HCT116 (cell line): ENCODE measurements around the gene TBCD. TPM values are rescaled to one million over a fixed set of nuclear protein-coding genes. Genes with fewer than 3 reads are reported as not detected.

Source experiments
- ATAC-seq: fragments of 200-7000 bp; cut with Tn5 transposase; 2 replicates; pipeline ENCODE4 v1.9.1; 2020; ENCODE audit warnings: mild to moderate bottlenecking, moderate library complexity
- BruUV-seq: library from RNA; stranded (reverse); fragments of 400-500 nt; replicated peaks from 2 replicates; lab custom pipeline; 2021; lab: Mats Ljungman, UMichigan
- CTCF ChIA-PET: fragments of 300-600 bp; sonication (Branson Sonifier 250); formaldehyde crosslinking; loops from one replicate; lab custom pipeline; 2021; ENCODE audit warnings: antibody characterized with exemption; lab: Charles Lee
- POLR2A ChIA-PET: fragments of 300-600, 350-600 bp; sonication (Branson Sonifier 250); formaldehyde crosslinking; loops from one replicate; lab custom pipeline; 2021; ENCODE audit warnings: antibody characterized with exemption; lab: Charles Lee
- RAD21 ChIA-PET, 2 experiments: fragments of 300-600 bp; sonication (Branson Sonifier 250); formaldehyde crosslinking; loops; one replicate each; lab custom pipeline; 2023; ENCODE audit warnings: low total read pairs in 2 of 2; ENCODE audit not compliant: uncharacterized antibody in 2 of 2, unreplicated experiment in 2 of 2, low non-redundant PET in 1 of 2; lab: Charles Lee
- DNase-seq: peaks from one replicate; pipeline ENCODE4 v3.0.0-alpha.2; 2010; ENCODE audit warnings: low read depth, low spot score
- H2AFZ ChIP-seq: fragments of 200-600 bp; shearing (Covaris generic), sonication (generic); 2 replicates; pipeline ENCODE4 v1.6.1; 2017; ENCODE audit warnings: low read depth, mixed run types, mixed read lengths, antibody characterized with exemption, low read length; ENCODE audit not compliant: poor library complexity, severe bottlenecking
- H3K27ac ChIP-seq: 2 replicates; pipeline ENCODE4 v1.5.1; 2012; ENCODE audit warnings: low read depth, low read length
- H3K27me3 ChIP-seq: fragments of 200-600 bp; sonication (generic); 2 replicates; pipeline ENCODE4 v1.6.1; 2016; ENCODE audit warnings: mixed run types, low read length, mixed read lengths; ENCODE audit not compliant: insufficient read depth
- H3K36me3 ChIP-seq, 2 experiments: fragments of 200-500 bp in 1 of 2; fragments of 200-600 bp in 1 of 2; sonication (Bioruptor generic) in 1 of 2; sonication (generic) in 1 of 2; 2 replicates each; pipeline versions ENCODE4 v1.5.1 to v1.6.1; 2014 to 2016; ENCODE audit warnings: low read length in 2 of 2, inconsistent platforms in 1 of 2, mixed read lengths in 1 of 2, mixed run types in 1 of 2; ENCODE audit not compliant: insufficient read depth in 2 of 2, control insufficient read depth in 1 of 2
- H3K4me1 ChIP-seq, 2 experiments: fragments of 200-600 bp in 1 of 2; sonication (generic) in 1 of 2; 2 replicates each; pipeline versions ENCODE4 v1.5.1 to v1.6.1; 2012 to 2017; ENCODE audit warnings: low read length in 2 of 2, inconsistent platforms in 1 of 2, mild to moderate bottlenecking in 1 of 2, mixed read lengths in 1 of 2, mixed run types in 1 of 2, moderate library complexity in 1 of 2; ENCODE audit not compliant: insufficient read depth in 2 of 2, control insufficient read depth in 1 of 2
- H3K4me2 ChIP-seq: fragments of 200-600 bp; sonication (generic); 2 replicates; pipeline ENCODE4 v1.6.1; 2017; ENCODE audit warnings: mixed run types, low read length, mixed read lengths
- H3K4me3 ChIP-seq, 2 experiments: fragments of 200-600 bp in 1 of 2; sonication (generic) in 1 of 2; replicated peaks in 1 of 2; 2 replicates each; pipeline ENCODE4 v1.5.1; 2011 to 2016; ENCODE audit warnings: low read length in 2 of 2, control low read depth in 1 of 2, low read depth in 1 of 2, mild to moderate bottlenecking in 1 of 2, mixed read lengths in 1 of 2, mixed run types in 1 of 2
- H3K79me2 ChIP-seq: fragments of 200-600 bp; sonication (generic); 2 replicates; pipeline ENCODE4 v1.6.1; 2017; ENCODE audit warnings: mild to moderate bottlenecking, mixed run types, low read length, moderate library complexity, mixed read lengths; ENCODE audit not compliant: insufficient read depth
- H3K9ac ChIP-seq: fragments of 200-600 bp; sonication (generic); 2 replicates; pipeline ENCODE4 v1.6.1; 2016; ENCODE audit warnings: low read length, mixed read lengths
- H3K9me2 ChIP-seq: fragments of 200-600 bp; sonication (generic), shearing (Covaris generic); 2 replicates; pipeline ENCODE4 v1.6.1; 2017; ENCODE audit warnings: mixed run types, mild to moderate bottlenecking, moderate library complexity; ENCODE audit not compliant: insufficient read depth
- H3K9me3 ChIP-seq, 2 experiments: fragments of 200-500 bp in 1 of 2; fragments of 200-600 bp in 1 of 2; sonication (Bioruptor generic) in 1 of 2; sonication (generic) in 1 of 2; 2 replicates each; pipeline ENCODE4 v1.6.1; 2014 to 2017; ENCODE audit warnings: low read length in 2 of 2, mixed read lengths in 2 of 2, inconsistent platforms in 1 of 2, low read depth in 1 of 2, mild to moderate bottlenecking in 1 of 2, mixed run types in 1 of 2, moderate library complexity in 1 of 2; ENCODE audit not compliant: control insufficient read depth in 1 of 2, insufficient read depth in 1 of 2
- H4K20me1 ChIP-seq: fragments of 200-600 bp; sonication (generic), shearing (Covaris generic); 2 replicates; pipeline ENCODE4 v1.6.1; 2017; ENCODE audit warnings: mixed run types, mild to moderate bottlenecking, moderate library complexity; ENCODE audit not compliant: insufficient read depth
- CTCF ChIP-seq, 3 experiments: fragments of 200-600 bp in 1 of 3; sonication (generic) in 1 of 3; IDR thresholded peaks in 2 of 3; conservative IDR thresholded peaks in 1 of 3; 2 replicates each; pipeline ENCODE4 v1.5.1; 2012 to 2017; ENCODE audit warnings: low read depth in 2 of 3, low read length in 2 of 3, antibody characterized with exemption in 1 of 3, borderline replicate concordance in 1 of 3, control low read depth in 1 of 3, mild to moderate bottlenecking in 1 of 3, mixed read lengths in 1 of 3, mixed run types in 1 of 3, moderate library complexity in 1 of 3; ENCODE audit not compliant: insufficient read depth in 1 of 3
- ELF1 ChIP-seq: IDR thresholded peaks from 2 replicates; pipeline ENCODE4 v1.6.1; 2012; ENCODE audit warnings: low read depth, borderline replicate concordance
- FOSL1 ChIP-seq: IDR thresholded peaks from 2 replicates; pipeline ENCODE4 v1.6.1; 2012; ENCODE audit warnings: low read depth
- MAX ChIP-seq: IDR thresholded peaks from 2 replicates; pipeline ENCODE4 v1.6.1; 2012
- POLR2A ChIP-seq: IDR thresholded peaks from 2 replicates; pipeline ENCODE4 v1.7.0; 2011; ENCODE audit warnings: borderline replicate concordance; ENCODE audit not compliant: insufficient read depth, insufficient read length; ENCODE audit errors: extremely low read depth
- RAD21 ChIP-seq: IDR thresholded peaks from 2 replicates; pipeline ENCODE4 v1.6.1; 2012; ENCODE audit warnings: low read depth, mild to moderate bottlenecking
- REST ChIP-seq: IDR thresholded peaks from 2 replicates; pipeline ENCODE4 v1.6.1; 2012; ENCODE audit warnings: low read depth
- SIN3A ChIP-seq: IDR thresholded peaks from 2 replicates; pipeline ENCODE4 v1.6.1; 2012; ENCODE audit warnings: low read depth
- SP1 ChIP-seq: IDR thresholded peaks from 2 replicates; pipeline ENCODE4 v1.6.1; 2012; ENCODE audit warnings: low read depth
- YY1 ChIP-seq: IDR thresholded peaks from 2 replicates; pipeline ENCODE4 v1.6.1; 2011; ENCODE audit warnings: low read length, low read depth, moderate library complexity, mild to moderate bottlenecking; ENCODE audit not compliant: insufficient replicate concordance; ENCODE audit errors: extremely low read depth
- ZFX ChIP-seq: fragments of 450-650 bp; IDR thresholded peaks from 2 replicates; pipeline ENCODE4 v1.6.1; 2017
- ZNF274 ChIP-seq: fragments of 200-500 bp; sonication (Bioruptor generic); IDR thresholded peaks from 2 replicates; pipeline ENCODE4 v1.6.1; 2014; ENCODE audit warnings: mild to moderate bottlenecking, low read depth, low read length, inconsistent platforms
- intact Hi-C: fragments of 100-400 bp; cut with micrococcal nuclease; formaldehyde crosslinking; loops from 2 replicates; pipeline ENCODE4 v1.10.0; 2022
- total RNA-seq: library from RNA; stranded (reverse); gene quantifications from one replicate; pipeline ENCODE4 v1.2.1, GENCODE V29; 2021; ENCODE audit not compliant: unreplicated experiment
- TF ChIP-seq, protein P1 (sequence below): IDR thresholded peaks from 2 replicates; pipeline ENCODE4 v1.6.1; 2012
- TF ChIP-seq, protein P2 (sequence below): IDR thresholded peaks from 2 replicates; pipeline ENCODE4 v1.6.1; 2011; ENCODE audit warnings: mild to moderate bottlenecking, low read length, moderate library complexity; ENCODE audit not compliant: insufficient replicate concordance; ENCODE audit errors: extremely low read depth

The TBCD gene
- total RNA-seq, 1 experiment from 2014 or later: 152 TPM

GRCh38 chr17:82876602-82877379 is 124.9 kb downstream of the TBCD start (continued):
- TF ChIP-seq REST (no peak), FOSL1 (no peak; the same call in 1 of the 2 replicates)
- TF ChIP-seq, protein P1, sequence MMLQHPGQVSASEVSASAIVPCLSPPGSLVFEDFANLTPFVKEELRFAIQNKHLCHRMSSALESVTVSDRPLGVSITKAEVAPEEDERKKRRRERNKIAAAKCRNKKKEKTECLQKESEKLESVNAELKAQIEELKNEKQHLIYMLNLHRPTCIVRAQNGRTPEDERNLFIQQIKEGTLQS: no peak

GRCh38 chr17:82878527-82878926 is 126.7 kb downstream of the TBCD start:
- Histone ChIP-seq H3K4me3 (no peak overlapping the region), H3K9me3 (no peaks in the 10 kb centered on the region), H3K27me3 (no peaks in the 10 kb centered on the region), H3K9me2 (no peaks in the 10 kb centered on the region), H3K79me2 (peaks cover 46% of the 10 kb centered on the region; the same call in 1 of the 2 replicates), H2AFZ (no peak overlapping the region), H4K20me1 (no peaks in the 10 kb centered on the region), H3K36me3 (no peaks in the 10 kb centered on the region; a peak in 1 of 4 replicates), H3K4me2 (no peak overlapping the region), H3K4me1 (peaks cover 18 to 33% of the 10 kb centered on the region in 2 experiments), H3K27ac (no peak overlapping the region), H3K9ac (no peak overlapping the region)
- DNase-seq (no peak), ATAC-seq (no peak)
- POLR2A ChIA-PET: no interaction called here
- intact Hi-C loops: no loop called here
- CTCF ChIA-PET: interaction anchor here (0.6 kb wide), 1 partner anchor 38 kb away, joined by 4 read pairs; no protein-coding TSS in a partner anchor
- BruUV-seq: no TSS peak
- RAD21 ChIA-PET: no interaction called here
- TF ChIP-seq ZNF274 (no peak), SP1 (no peak), ELF1 (no peak), RAD21 (no peak), MAX (no peak), ZFX (no peak), SIN3A (no peak), FOSL1 (no peak), YY1 (no peak), CTCF (IDR thresholded peaks at IDR 0.05 in 2 of 3, conservative IDR thresholded peaks at IDR 0.05 in 1 of 3; ENCODE audit: borderline replicate concordance in 1 of 3, insufficient read depth in 1 of 3, low read depth in 2 of 3, low read length in 2 of 3) (no peak), POLR2A (no peak)
- TF ChIP-seq, protein P1: no peak
- TF ChIP-seq, protein P2, sequence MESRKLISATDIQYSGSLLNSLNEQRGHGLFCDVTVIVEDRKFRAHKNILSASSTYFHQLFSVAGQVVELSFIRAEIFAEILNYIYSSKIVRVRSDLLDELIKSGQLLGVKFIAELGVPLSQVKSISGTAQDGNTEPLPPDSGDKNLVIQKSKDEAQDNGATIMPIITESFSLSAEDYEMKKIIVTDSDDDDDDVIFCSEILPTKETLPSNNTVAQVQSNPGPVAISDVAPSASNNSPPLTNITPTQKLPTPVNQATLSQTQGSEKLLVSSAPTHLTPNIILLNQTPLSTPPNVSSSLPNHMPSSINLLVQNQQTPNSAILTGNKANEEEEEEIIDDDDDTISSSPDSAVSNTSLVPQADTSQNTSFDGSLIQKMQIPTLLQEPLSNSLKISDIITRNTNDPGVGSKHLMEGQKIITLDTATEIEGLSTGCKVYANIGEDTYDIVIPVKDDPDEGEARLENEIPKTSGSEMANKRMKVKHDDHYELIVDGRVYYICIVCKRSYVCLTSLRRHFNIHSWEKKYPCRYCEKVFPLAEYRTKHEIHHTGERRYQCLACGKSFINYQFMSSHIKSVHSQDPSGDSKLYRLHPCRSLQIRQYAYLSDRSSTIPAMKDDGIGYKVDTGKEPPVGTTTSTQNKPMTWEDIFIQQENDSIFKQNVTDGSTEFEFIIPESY: no peak
